SH-SY5Y (cell line): ENCODE measurements around the gene OAS2.

Experiments
- GATA2 ChIP-seq: IDR thresholded peaks from 2 replicates; pipeline ENCODE4 v1.6.1; 2011; ENCODE audit warnings: mild to moderate bottlenecking, low read depth, low read length
- GATA3 ChIP-seq: IDR thresholded peaks from 2 replicates; pipeline ENCODE4 v1.6.1; 2011; ENCODE audit warnings: low read depth, mild to moderate bottlenecking, low read length, moderate library complexity

DNA sequence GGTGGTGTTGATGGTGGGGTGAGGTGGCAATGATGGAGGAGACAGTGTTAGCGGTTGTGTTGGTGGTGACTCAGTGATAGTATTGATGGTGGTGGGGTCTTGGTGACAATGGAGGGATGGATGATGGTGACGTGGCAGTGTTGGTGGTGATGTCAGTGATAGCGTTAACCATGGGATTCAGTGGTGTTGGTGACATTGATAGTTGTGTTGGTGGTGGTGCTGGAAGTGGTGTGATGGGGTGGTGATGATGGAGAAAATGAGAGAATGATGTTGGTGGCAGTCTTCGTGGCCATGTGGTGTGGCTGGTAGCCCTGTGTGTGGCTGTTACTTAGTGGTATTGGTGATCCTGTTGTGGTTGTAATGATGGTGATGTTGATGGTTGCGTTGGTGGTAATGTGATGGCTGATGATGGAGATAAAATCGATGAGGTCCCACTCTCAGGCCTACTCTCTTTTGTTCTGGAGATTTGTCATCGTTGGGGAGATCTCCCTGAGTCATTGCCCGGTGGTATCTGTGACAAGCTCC lies 80.8 kb downstream of the OAS2 start:
- TF ChIP-seq GATA2 = 0 out of 2 replicates have a peak, but pooled peaks have one; percentile 6
- TF ChIP-seq GATA3 = no peak
